Tibial nerve (tissue), 4 donors: Measurements from ENCODE around the gene COL4A1. TPM values are rescaled to one million over a fixed set of nuclear protein-coding genes. Genes with fewer than 3 reads are reported as not detected.

Source experiments
- DNase-seq, 2 donors: peaks; one replicate each; pipeline ENCODE4 v3.0.0-alpha.2; 2019; ENCODE audit warnings: low spot score in 2 of 2
- H3K27ac ChIP-seq, 4 donors: fragments of 200-600 bp; sonication (generic) in 3 of 4; one replicate each; pipeline ENCODE4 v1.5.1; 2017 to 2019; ENCODE audit warnings: mild to moderate bottlenecking in 1 of 4
- H3K27me3 ChIP-seq, 2 donors: fragments of 200-600 bp; sonication (generic) in 1 of 2; one replicate each; pipeline versions ENCODE4 v1.5.1 to v1.6.0; 2017 to 2019
- H3K36me3 ChIP-seq, 3 donors: fragments of 200-600 bp; sonication (generic); one replicate each; pipeline ENCODE4 v1.5.1; 2018 to 2019
- H3K4me1 ChIP-seq, 4 donors: fragments of 200-600 bp; sonication (generic) in 3 of 4; one replicate each; pipeline ENCODE4 v1.5.1; 2017 to 2019
- H3K4me3 ChIP-seq, 4 donors: fragments of 200-600 bp; sonication (generic) in 3 of 4; one replicate each; pipeline ENCODE4 v1.5.1; 2017 to 2019; ENCODE audit warnings: mild to moderate bottlenecking in 1 of 4, moderate library complexity in 1 of 4
- H3K9me3 ChIP-seq, 4 donors: fragments of 200-600 bp; sonication (generic) in 3 of 4; one replicate each; pipeline ENCODE4 v1.5.1; 2017 to 2019
- EP300 ChIP-seq, 2 donors: sonication (generic); formaldehyde crosslinking; IDR thresholded peaks; one replicate each; pipeline ENCODE4 v1.6.1; 2017; ENCODE audit warnings: antibody characterized with exemption in 2 of 2, mild to moderate bottlenecking in 1 of 2
- POLR2A ChIP-seq, 2 donors: fragments of 450-650 bp; IDR thresholded peaks; one replicate each; pipeline ENCODE4 v1.6.1; 2017; ENCODE audit warnings: antibody characterized with exemption in 2 of 2, mild to moderate bottlenecking in 2 of 2, moderate library complexity in 2 of 2
- WGBS, 2 donors: methylation state at CpG; one replicate each; pipeline ENCODE4 v1.1.5; 2018; 5-methylcytosine and 5-hydroxymethylcytosine counted together
- total RNA-seq, 4 donors: library from RNA; depleted of rRNA; stranded (reverse); fragments of >200 nt; gene quantifications; one replicate each; pipeline ENCODE4 v1.1.0, GENCODE V29; 2016
- TF ChIP-seq, protein P1 (sequence below), 5 experiments: fragments of 200-600 bp in 3 of 5; fragments of 450-650 bp in 2 of 5; sonication (generic) in 3 of 5; IDR thresholded peaks; one replicate each; pipeline ENCODE4 v1.5.1; 2016 to 2019; ENCODE audit warnings: antibody characterized with exemption in 5 of 5, mild to moderate bottlenecking in 3 of 5, moderate library complexity in 2 of 5

COL4A1 gene
- total RNA-seq, 4 donors from 2014 or later = 385 to 583 (median 526) TPM

GRCh38 chr13:110349239-110349638, 42.3 kb upstream of the COL4A1 start:
- TF ChIP-seq POLR2A (IDR thresholded peaks at IDR 0.05) (no peak), EP300 (IDR thresholded peaks at IDR 0.05) (no peak)
- TF ChIP-seq, protein P1, sequence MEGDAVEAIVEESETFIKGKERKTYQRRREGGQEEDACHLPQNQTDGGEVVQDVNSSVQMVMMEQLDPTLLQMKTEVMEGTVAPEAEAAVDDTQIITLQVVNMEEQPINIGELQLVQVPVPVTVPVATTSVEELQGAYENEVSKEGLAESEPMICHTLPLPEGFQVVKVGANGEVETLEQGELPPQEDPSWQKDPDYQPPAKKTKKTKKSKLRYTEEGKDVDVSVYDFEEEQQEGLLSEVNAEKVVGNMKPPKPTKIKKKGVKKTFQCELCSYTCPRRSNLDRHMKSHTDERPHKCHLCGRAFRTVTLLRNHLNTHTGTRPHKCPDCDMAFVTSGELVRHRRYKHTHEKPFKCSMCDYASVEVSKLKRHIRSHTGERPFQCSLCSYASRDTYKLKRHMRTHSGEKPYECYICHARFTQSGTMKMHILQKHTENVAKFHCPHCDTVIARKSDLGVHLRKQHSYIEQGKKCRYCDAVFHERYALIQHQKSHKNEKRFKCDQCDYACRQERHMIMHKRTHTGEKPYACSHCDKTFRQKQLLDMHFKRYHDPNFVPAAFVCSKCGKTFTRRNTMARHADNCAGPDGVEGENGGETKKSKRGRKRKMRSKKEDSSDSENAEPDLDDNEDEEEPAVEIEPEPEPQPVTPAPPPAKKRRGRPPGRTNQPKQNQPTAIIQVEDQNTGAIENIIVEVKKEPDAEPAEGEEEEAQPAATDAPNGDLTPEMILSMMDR (IDR thresholded peaks at IDR 0.05) = no peak
- H3K27ac ChIP-seq = peak overlapping the region in 2 of 4 donors; percentile 45 to 50
- DNase-seq = no peak
- no peak overlapping the region for H3K4me3 ChIP-seq
- no peaks in the 10 kb centered on the region for H3K36me3 ChIP-seq
- no peaks in the 10 kb centered on the region for H3K27me3 ChIP-seq
- 75 to 80% methylated on average over 5 of the region's 5 CpGs for WGBS, 2 donors
- H3K4me1 ChIP-seq = peaks cover 0 to 92% (median 22%) of the 10 kb centered on the region in 4 donors
- H3K9me3 ChIP-seq = no peaks in the 10 kb centered on the region

DNA sequence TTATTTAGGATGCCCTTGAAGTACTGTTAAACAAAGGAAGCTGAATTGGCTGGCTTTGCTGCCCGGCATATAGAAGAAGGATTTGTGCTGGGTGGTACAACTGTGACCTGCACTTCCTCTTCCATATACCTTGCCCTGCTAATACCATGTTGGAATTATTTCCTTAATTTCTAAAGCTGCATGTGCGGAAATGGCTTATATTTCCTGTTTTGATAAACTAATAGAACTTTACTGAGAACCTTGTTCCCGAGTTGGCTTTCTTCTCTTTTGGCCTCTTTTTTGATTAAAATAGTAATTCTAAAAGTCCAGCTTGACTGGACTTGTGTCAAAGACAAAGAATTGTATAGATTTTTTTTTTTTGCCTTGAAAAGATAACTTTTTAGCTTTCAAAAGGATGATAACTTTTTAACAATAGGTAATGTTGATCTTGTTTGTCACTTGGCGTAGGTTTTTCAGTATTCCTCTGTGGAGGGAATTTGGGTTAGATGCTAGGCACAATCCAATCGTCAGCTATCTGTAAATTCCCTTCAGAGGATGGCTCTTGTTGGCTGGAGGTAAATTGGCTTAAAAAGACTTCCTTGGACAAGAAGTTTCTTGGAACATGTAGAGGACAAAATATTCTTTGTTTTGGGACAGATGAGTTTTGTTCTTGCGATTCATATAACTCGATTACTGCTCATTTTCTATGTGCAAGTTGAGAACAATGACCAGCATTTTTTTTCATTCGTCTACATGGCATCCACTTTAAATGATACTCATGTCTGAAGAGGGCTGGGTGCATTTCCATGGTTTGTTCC, 41.5 kb upstream of the COL4A1 start:
- Histone ChIP-seq H3K9me3 (no peaks in the 10 kb centered on the region), H3K4me3 (no peak overlapping the region), H3K27ac (peak overlapping the region in 2 of 4 donors; percentile 45 to 50), H3K27me3 (no peaks in the 10 kb centered on the region), H3K36me3 (no peaks in the 10 kb centered on the region), H3K4me1 (peaks cover 0 to 97% (median 22%) of the 10 kb centered on the region in 4 donors)
- DNase-seq = no peak
- no peak for TF ChIP-seq POLR2A (IDR thresholded peaks at IDR 0.05)
- no peak for TF ChIP-seq EP300 (IDR thresholded peaks at IDR 0.05)
- TF ChIP-seq, protein P1 (IDR thresholded peaks at IDR 0.05) = no peak
- 38 to 46% methylated on average over 8 of the region's 8 CpGs for WGBS, 2 donors

GRCh38 chr13:110347535-110348308, 40.8 kb upstream of the COL4A1 start:
- Histone ChIP-seq H3K27me3 (no peaks in the 10 kb centered on the region), H3K9me3 (no peaks in the 10 kb centered on the region), H3K36me3 (no peaks in the 10 kb centered on the region), H3K4me1 (peaks cover 0 to 97% (median 20%) of the 10 kb centered on the region in 4 donors), H3K27ac (peak overlapping the region in 3 of 4 donors; percentile 4 to 50 (median 45)), H3K4me3 (no peak overlapping the region)
- no peak for DNase-seq
- TF ChIP-seq EP300 (IDR thresholded peaks at IDR 0.05) = peak in 1 of 2 donors; percentile 61
- TF ChIP-seq, protein P1 (IDR thresholded peaks at IDR 0.05) = no peak
- 56 to 64% methylated on average over 18 of the region's 18 CpGs for WGBS, 2 donors

- TF ChIP-seq EP300 (IDR thresholded peaks at IDR 0.05) (no peak), POLR2A (IDR thresholded peaks at IDR 0.05) (no peak)
- TF ChIP-seq, protein P1 (IDR thresholded peaks at IDR 0.05) = no peak
- Histone ChIP-seq H3K4me1 (peaks cover 0 to 97% (median 20%) of the 10 kb centered on the region in 4 donors), H3K9me3 (no peaks in the 10 kb centered on the region), H3K4me3 (no peak overlapping the region), H3K27me3 (no peaks in the 10 kb centered on the region), H3K36me3 (no peaks in the 10 kb centered on the region), H3K27ac (peak overlapping the region in 3 of 4 donors; percentile 4 to 50 (median 45))
- 57% methylated on average over 3 of the region's 3 CpGs for WGBS, 2 donors
- DNase-seq = no peak
Measured at GRCh38 chr13:110347088-110347487, 40.1 kb upstream of the COL4A1 start.

DNA sequence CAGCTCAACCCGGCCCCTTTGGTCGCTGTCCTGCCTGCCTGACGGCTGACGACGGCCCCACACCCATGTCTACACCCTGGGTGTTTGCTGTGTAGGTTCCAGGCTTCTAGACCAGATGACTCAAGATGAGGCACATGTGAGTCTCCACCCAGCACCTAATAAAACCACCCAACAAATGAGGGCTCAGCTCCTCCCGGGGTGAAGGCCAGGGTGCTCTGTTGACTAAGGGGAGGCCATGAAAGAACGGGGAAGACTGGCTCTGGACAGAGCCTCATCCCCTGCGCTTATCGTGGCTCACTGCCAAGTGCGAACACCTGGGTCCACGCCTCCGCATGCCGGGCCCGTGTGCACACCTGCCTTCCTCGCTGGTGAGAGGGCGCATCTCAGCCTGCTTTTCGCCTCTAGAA, 39.7 kb upstream of the COL4A1 start:
- TF ChIP-seq POLR2A (IDR thresholded peaks at IDR 0.05) (no peak), EP300 (IDR thresholded peaks at IDR 0.05) (no peak)
- TF ChIP-seq, protein P1 (IDR thresholded peaks at IDR 0.05) = no peak
- no peak for DNase-seq
- WGBS, 2 donors = 90 to 91% methylated on average over 15 to 17 of the region's 17 CpGs
- no peaks in the 10 kb centered on the region for H3K36me3 ChIP-seq
- peaks cover 0 to 97% (median 21%) of the 10 kb centered on the region in 4 donors for H3K4me1 ChIP-seq
- no peaks in the 10 kb centered on the region for H3K27me3 ChIP-seq
- peak overlapping the region in 2 of 4 donors; percentile 45 to 50 for H3K27ac ChIP-seq
- no peaks in the 10 kb centered on the region for H3K9me3 ChIP-seq
- no peak overlapping the region for H3K4me3 ChIP-seq
